Hindlimb muscle (tissue), 1 donor: ENCODE measurements around the gene DPPA4. TPM values are rescaled to one million over a fixed set of nuclear protein-coding genes. Genes with fewer than 3 reads are reported as not detected.
A peak's percentile ranks its signal among the peaks of the same experiment; 100 is the strongest.

Experiments
- DNase-seq: peaks from one replicate; pipeline ENCODE4 v3.0.0-alpha.2; 2013
- polyA plus RNA-seq: library from polyadenylated mRNA; unstranded; fragments of 120-200 nt; gene quantifications from one replicate; pipeline ENCODE4 v1.2.1, GENCODE V29; 2013; ENCODE audit not compliant: insufficient read length

The DPPA4 gene
- polyA plus RNA-seq, 1 donor: 0.94 TPM

DNA sequence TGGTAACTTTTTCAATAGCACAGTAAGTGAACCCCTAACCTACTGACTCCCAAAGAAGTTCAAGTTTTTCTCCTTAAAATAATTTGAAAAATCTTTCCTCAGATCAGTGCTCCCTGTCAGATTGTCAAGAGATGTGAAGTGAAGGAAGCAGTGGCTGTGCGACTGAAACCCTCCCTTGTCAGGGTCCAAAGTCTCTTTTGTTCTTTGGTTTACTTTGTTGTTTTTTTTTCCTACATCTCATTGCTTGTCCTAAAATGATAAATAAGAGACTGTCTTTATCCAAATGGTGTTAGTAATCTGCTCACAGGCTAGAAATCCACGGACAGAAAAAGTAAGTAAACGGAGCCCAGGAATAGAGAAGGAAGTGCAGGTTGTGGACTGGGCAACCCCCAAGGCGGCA is 976 bp upstream of the DPPA4 start:
- no peak for DNase-seq

DNA sequence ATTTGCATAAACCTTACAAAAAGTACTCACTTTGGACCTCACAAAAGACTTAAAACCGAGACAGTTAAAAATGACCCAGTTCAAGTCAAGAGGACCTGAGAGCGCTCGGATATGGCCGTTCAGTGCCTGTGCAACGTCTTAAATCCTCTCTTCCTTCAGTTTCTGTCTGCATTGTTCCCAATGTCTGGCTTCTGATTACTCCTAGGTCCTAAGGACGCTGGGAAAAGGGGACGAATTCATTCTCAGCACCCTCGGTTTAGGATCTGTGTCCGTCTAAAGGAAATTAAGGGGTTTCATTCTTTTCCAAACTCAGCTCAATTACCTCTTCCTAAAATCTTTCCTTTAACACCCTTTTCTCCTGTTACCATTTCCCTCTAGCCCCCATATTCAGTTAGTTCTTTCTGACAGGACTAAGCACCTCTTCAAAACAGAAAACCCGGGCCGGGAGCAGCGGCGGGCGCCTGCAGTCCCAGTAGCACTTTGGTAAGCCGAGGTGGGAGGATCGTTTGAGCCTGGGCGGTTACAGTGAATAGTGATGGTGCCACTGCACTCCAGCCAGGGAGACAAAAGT is 970 bp downstream of the DPPA4 start:
- DNase-seq: peak; percentile 30

DNA sequence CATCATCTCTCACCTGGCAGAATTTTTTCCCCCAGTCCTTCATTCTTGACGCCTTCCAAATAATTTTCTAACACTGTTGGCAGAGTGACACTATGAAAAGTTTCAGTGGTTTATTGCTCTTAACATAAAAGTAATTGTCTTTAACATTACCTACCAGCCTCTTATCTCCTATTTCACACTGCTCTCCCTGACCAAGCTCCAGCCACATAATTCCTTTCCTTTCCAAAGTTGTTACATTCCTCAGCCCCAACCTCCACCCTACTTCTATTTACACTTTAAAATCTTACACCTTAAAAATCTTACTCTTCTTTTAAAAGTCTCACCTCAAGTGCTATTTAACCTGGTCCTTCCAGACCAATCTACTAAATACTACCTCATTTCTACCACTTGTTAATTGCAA is 2.8 kb downstream of the DPPA4 start:
- DNase-seq: no peak

DNA sequence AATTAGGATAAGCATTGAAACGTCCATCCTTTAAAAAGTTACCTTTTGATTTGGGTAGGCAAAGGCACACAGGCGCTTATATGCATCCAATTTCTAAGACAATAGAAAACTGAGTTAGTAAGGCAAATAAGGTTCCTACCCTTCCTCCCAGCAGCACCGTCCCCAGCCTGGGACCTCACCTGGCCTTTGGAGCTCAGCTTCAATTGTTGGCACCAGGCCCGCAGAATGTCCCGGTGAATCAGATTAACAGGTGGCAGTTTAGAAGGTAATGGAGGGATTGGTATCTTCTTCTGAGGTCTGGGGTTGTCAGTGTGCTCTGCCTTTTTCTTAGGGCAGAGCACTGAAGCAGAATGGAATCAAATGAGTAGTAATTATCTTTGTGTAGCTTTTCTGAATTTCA is 5.7 kb downstream of the DPPA4 start:
- DNase-seq: no peak

DNA sequence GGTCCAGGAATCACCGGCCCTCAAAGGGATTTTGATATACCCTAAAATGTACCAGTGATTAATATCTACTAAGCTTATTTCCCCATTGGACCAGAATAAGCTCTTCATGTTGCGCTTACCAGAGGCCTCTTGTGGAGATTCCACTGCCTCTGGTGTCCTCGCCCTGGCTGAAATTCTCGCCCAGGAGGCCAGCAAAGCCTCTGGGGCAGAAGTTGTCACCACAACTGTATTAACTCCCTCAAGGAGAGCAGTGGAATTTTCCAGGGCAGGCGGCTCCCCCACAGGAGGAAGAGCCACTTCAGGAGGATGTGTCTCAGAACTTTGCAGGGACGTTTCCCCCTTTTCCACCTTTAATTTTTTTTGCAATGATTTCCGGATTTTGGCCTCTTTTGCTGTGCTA is 6.9 kb downstream of the DPPA4 start:
- DNase-seq: no peak

DNA sequence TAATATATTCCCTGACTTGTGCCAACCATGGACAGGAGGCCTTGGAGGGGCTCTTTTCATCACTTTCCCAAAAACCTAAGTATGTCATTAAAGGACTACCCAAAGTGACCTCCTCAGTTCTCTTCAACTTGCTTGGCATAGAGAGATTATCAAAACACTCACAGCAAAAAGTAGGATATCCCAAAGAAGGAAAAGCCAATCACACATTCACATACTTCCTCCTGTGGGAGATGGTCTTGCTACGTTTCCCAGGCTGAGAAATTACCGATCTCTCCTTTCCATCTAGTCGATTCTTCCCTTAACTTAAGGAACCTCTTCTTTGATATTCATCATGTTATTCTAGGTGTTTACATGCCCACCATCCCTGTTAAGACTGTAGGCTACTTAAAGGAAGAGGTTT is 9.1 kb downstream of the DPPA4 start:
- DNase-seq: no peak

DNA sequence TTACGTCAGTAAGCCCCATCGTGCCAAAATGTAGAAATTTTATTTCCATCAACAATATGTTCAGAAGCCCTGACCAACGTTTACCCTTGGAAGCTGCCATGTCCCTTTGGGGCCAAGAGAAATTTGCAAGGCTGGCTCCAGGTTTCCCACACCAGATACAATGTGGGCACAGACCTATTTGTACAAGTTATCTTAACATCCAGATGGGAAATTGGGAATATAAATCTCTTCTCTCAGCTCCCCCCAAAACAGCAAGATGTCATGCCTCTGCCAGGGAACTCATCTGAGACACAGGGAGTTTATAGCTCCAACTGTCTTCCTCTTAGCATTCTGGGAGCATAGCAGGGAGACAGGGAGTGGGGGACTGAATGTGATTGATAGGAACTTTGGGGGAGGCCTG is 11.7 kb downstream of the DPPA4 start:
- DNase-seq: no peak

DNA sequence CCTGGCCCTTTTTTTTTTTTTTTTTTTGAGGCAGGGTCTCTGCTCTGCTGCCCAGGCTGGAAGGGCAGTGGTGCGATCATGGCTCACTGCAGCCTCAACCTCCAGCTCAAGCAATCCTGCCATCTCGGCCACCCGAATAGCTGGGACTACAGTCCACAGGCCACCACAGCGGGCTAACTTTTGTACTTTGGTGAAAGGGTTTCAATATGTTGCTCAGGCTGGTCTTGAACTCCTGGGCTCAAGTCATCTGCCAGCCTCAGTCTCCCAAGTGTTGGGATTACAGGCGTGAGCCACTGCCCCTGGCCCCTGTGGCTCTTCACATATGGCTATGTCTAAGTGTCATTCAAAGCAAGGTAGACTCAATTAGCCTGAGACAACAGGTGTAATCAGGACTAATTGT is 12.2 kb downstream of the DPPA4 start:
- DNase-seq: no peak

DNA sequence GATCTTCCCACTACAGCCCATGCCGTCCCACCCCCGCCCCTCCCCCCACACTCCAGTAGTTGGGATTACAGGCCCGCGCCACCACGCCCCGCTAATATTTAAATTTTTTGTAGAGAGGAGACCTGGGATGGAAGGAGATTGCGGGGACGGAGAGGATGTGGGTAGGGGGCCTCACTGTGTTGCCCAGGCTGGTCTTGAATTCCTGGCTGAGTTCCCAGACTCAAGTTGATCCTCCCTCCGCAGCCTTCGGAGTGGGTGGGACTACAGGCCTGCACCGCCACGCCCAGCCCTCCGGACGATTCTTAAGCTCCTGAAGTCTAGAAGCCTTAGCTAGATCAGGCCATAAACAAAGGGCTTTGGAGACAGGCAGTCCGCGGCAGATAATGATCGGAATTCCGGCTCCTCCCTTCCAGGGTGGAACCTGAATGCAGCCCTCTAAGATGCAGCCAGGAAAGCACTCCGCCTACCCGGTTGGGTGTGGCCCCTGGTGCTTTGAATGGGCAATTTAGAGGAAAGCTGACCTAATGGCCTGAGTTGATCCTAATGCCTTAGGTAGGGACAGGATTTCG is 21.1 kb downstream of the DPPA4 start, which contains the start of gene DPPA2:
Gene DPPA2, minus strand, starts transcription at position 356 of the 569 bp plus-strand sequence. CDS start 1,975 bp downstream, outside the sequence.
- DNase-seq: no peak

DNA sequence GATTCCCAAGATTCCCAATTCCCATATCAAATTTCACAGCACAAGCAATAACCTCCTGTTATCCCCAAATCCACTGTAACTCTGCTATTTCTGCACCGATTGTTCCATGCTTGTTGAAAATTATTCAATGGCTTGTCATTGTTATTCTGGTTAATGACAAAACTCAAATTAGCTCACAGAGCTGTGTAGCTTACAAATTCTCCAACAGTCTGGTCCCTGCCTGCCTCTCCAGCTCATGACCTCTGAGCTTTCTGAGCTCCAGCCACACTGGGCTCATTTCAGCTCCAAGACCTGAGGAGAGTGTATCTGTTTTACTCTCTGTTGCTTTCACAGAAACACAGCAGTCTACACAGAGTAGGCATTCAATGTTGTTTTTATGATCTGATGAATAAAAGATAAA is 24.3 kb downstream of the DPPA4 start:
- no peak for DNase-seq

DNA sequence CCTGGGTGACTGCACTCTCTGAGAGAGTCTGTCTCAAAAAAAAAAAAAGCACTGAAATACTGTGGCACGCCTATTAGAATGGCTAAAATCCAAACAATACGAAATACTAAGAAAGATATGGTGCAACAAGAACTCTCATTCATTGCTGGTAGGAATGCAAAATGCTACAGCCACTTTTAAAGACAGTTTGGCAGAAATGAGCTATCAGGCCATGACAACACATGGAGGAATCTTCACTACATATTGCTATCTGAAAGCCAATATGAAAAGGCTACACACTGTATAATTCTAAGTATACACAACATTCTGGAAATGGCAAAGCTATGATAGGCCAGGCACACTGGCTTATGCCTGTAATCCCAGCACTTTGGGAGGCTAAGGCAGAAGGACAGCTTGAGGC is 39.9 kb downstream of the DPPA4 start:
- no peak for DNase-seq

DNA sequence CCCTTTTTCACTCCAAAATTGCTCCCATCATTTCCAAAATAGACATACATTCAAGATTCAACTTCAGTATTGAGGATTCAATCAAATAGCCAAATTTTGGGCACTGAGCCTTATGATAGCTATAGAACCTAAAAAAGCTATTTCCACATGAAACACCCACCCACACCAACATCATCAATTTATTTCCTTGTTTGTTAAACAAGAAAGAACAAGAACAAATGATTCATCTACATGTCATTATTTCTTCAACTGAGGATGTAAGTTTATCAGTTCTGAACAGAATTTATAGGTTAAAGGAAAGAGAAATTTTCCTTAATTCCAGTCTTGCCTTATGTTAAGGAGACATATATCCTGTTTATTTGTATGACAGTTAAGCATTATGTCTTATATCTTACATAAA is 53.3 kb downstream of the DPPA4 start:
- DNase-seq: no peak

DNA sequence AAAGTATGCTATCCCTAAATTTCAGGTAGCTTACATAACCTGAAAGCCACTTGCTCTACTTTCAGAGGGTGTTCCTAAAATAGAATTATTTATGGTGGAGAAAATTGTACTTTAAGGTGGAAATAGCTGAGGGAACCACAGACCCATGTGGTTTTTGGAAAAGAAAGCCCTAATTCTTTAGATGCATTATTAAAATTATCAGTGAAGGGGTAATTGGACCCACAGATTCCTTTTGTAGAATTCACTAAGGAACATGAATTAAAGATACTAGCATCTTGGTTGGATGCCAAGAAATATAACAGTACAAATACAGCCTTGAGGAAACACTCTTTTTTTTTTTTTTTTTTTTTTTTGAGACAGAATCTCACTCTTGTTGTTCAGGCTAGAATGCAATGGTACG is 58.8 kb downstream of the DPPA4 start:
- DNase-seq: no peak

DNA sequence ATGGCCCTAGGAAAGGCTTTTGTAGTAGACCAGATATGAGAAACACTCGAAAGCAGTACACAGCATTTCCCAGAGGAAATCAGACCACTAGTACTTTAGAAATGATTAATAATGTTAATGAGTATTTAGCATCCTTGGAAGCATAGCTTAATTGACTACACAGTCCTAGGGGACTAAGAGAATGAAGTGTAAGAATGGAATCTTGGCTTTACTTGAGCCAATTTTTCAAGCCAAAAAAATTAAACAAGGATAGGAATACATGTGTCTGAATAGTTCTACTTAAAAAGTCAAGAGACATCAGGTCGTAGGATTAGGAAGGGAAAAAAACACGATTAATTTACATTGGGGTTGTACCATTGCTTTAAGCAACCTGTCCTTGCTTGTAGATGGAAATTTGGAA is 59.2 kb downstream of the DPPA4 start:
- DNase-seq: no peak

Other genes starting within 250 kb of the DPPA4 start
- not detected for gene MORC1, start 219.4 kb downstream of the DPPA4 start, polyA plus RNA-seq
- not detected for gene C3orf85, start 200.8 kb downstream of the DPPA4 start, polyA plus RNA-seq
- gene DPPA2, start 21.0 kb downstream of the DPPA4 start, polyA plus RNA-seq: not detected